ENCODE results near the gene TCP1. TPM values are rescaled to one million over a fixed set of nuclear protein-coding genes. Genes with fewer than 3 reads are reported as not detected.
A peak's percentile ranks its signal among the peaks of the same experiment; 100 is the strongest.

TCP1 gene
- polyA plus RNA-seq, 1 experiment: 144 TPM

DNA sequence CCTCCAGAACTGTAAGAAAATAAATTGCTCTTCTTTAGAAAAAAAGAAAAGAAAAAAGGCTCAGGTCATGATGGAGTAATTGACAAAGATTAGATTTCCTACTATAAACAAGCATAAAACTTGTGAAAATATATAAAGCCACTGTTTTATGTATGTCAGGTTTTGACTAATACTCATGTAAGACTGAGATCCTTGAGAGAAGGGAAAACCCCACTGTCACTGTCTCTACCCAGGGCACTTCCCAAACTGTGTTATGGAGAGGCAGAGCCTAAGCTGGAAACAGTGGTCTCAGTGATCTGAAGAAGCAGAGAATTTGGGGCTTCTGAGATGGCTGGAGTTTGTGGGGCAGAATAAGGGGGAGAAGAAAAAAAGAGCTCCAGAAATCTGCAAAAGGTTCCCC is 19.9 kb downstream of the TCP1 start:
- no peak overlapping the region for H3K4me3 ChIP-seq (ENCODE audit: low read depth, low read length)
- TF ChIP-seq, protein P1, sequence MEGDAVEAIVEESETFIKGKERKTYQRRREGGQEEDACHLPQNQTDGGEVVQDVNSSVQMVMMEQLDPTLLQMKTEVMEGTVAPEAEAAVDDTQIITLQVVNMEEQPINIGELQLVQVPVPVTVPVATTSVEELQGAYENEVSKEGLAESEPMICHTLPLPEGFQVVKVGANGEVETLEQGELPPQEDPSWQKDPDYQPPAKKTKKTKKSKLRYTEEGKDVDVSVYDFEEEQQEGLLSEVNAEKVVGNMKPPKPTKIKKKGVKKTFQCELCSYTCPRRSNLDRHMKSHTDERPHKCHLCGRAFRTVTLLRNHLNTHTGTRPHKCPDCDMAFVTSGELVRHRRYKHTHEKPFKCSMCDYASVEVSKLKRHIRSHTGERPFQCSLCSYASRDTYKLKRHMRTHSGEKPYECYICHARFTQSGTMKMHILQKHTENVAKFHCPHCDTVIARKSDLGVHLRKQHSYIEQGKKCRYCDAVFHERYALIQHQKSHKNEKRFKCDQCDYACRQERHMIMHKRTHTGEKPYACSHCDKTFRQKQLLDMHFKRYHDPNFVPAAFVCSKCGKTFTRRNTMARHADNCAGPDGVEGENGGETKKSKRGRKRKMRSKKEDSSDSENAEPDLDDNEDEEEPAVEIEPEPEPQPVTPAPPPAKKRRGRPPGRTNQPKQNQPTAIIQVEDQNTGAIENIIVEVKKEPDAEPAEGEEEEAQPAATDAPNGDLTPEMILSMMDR (IDR thresholded peaks at IDR 0.05; ENCODE audit: insufficient read depth, low read depth, low read length): no peak
- peaks cover under 1% of the 10 kb centered on the region for H3K36me3 ChIP-seq (ENCODE audit: control insufficient read depth, insufficient read depth, low read length)
- H3K27me3 ChIP-seq (ENCODE audit: control insufficient read depth, insufficient read depth, low read length): no peaks in the 10 kb centered on the region
- ChIA-PET POLR2A (no interaction called here), CTCF (no interaction called here)
- DNase-seq (ENCODE audit: low read depth): no peak

DNA sequence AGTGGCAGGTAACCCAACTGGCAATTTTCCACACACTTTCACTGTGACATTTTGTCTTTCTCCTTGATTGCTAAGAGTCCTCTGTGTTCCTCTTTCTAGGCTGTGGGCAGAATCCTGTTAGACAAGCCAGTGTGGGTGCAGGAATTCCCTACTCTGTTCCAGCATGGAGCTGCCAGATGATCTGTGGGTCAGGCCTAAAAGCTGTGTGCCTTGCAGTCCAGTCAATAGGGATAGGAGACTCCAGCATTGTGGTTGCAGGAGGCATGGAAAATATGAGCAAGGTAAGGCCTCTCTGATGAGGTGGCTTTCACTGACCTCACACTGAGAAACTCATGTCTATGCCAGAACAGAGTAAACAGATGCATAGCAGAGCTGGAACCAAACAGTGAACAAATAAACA is 22.5 kb downstream of the TCP1 start:
- DNase-seq (ENCODE audit: low read depth): no peak
- CTCF ChIA-PET: interaction anchor here (1.0 kb wide), 1 partner anchor 76 kb away, joined by 4 read pairs; no protein-coding TSS in a partner anchor
- Histone ChIP-seq H3K36me3 (ENCODE audit: control insufficient read depth, insufficient read depth, low read length) (peaks cover 2% of the 10 kb centered on the region), H3K4me3 (ENCODE audit: low read depth, low read length) (no peak overlapping the region), H3K27me3 (ENCODE audit: control insufficient read depth, insufficient read depth, low read length) (no peaks in the 10 kb centered on the region)
- TF ChIP-seq, protein P1 (IDR thresholded peaks at IDR 0.05; ENCODE audit: insufficient read depth, low read depth, low read length): no peak
- POLR2A ChIA-PET: no interaction called here

DNA sequence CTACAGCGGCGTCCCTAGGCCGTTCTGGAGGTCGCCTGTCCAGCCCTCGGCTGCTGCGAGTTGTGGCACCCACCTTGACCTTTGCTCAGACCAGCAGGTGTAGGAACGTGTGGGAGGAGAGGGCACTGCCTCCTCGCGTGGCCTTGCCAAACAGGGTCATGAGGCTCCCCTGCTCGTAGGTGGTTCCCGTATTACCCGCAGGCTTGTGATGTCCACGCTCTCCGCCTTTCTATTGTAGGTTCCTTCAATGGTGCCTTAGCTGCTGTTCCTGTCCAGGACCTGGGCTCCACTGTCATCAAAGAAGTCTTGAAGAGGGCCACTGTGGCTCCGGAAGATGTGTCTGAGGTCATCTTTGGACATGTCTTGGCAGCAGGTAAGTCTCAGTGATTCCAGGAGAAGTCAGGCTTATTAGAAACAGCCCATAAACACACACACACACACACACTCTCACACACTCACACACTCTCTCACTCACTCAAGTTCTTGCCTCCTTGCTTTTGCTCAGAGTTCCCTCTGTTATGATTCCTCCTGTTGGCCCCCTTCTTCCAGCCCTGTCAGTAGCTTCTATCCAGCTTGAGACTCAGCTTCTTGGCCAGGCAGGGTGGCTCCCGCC is 26.6 kb downstream of the TCP1 start:
- ChIA-PET POLR2A (no interaction called here), CTCF (no interaction called here)
- no peaks in the 10 kb centered on the region for H3K27me3 ChIP-seq (ENCODE audit: control insufficient read depth, insufficient read depth, low read length)
- TF ChIP-seq, protein P1 (IDR thresholded peaks at IDR 0.05; ENCODE audit: insufficient read depth, low read depth, low read length): no peak
- no peak for DNase-seq (ENCODE audit: low read depth)
- H3K4me3 ChIP-seq (ENCODE audit: low read depth, low read length): peak overlapping the region; percentile 86
- peaks cover 2% of the 10 kb centered on the region for H3K36me3 ChIP-seq (ENCODE audit: control insufficient read depth, insufficient read depth, low read length)

DNA sequence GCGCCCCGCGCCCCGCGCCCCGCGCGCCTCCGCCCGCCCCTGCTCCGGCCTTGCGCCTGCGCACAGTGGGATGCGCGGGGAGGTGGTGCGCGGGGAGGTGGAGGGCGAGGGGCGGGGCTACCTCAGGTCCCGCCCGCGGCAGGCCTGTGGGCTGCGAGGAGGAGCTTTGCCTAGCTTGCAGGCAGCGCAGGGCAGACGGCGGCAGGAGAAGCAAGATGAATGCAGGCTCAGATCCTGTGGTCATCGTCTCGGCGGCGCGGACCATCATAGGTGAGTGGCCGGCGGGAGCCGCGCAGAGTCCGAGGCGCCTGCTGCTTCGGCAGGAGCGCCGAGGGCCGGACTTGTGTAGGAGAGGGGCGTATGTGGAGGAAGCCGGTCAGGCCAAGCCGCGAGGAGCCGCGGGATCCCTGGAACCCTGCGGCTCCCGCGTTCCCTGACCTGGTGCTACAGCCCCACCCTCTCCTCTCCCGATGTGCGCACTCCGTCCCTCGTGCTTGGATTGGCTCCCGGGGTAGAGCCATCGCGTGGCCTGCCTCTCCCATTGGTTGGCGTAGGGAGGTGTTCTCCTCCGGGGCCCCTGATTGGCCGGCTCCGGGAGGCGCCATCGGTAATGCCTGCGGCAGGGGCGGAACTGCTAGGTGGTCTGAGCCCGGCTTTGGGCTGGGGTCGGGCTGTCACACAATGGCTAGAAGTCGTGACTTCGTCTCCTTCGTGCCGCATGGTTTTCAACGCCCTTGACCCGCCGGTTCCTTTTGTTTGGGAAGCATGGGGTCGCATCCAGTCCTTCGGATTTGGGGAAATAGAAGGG is 27.3 kb downstream of the TCP1 start, which contains the start of gene ACAT2:
ACAT2 (plus strand) TSS at position 173 of the 808 bp plus-strand sequence; CDS start at position 216, 43 bp downstream.
- Histone ChIP-seq H3K36me3 (ENCODE audit: control insufficient read depth, insufficient read depth, low read length) (peaks cover 2% of the 10 kb centered on the region), H3K4me3 (ENCODE audit: low read depth, low read length) (peak within 1 kb of the TSS; percentile 86), H3K27me3 (ENCODE audit: control insufficient read depth, insufficient read depth, low read length) (no peaks in the 10 kb centered on the region)
- DNase-seq (ENCODE audit: low read depth): peak; percentile 55
- ChIA-PET CTCF (interaction anchor here (1.5 kb wide), 1 partner anchor 42 kb away, joined by 6 read pairs; no protein-coding TSS in a partner anchor), POLR2A (interaction anchor here (0.5 kb wide), 2 partner anchors 26 to 922 kb away, joined by 3 to 4 read pairs; no protein-coding TSS in a partner anchor)
- TF ChIP-seq, protein P1 (IDR thresholded peaks at IDR 0.05; ENCODE audit: insufficient read depth, low read depth, low read length): no peak

Measured in BJ (cell line).